ENCODE measurements around the gene P2RX3. TPM values are rescaled to one million over a fixed set of nuclear protein-coding genes. Genes with fewer than 3 reads are reported as not detected.

P2RX3 gene
- total RNA-seq, 4 donors from 2014 or later = not detected

- no peak for DNase-seq
- TF ChIP-seq POLR2A (IDR thresholded peaks at IDR 0.05) = no peak
- TF ChIP-seq POLR2AphosphoS5 (IDR thresholded peaks at IDR 0.05) = no peak
- no peak for TF ChIP-seq CTCF (IDR thresholded peaks at IDR 0.05)
- TF ChIP-seq EP300 (IDR thresholded peaks at IDR 0.05; ENCODE audit: low read depth) = no peak
- Histone ChIP-seq H3K9me3 (no peaks in the 10 kb centered on the region), H3K27me3 (no peaks in the 10 kb centered on the region), H3K36me3 (no peaks in the 10 kb centered on the region), H3K27ac (peak overlapping the region in 1 of 4 donors; percentile 2), H3K4me3 (no peak overlapping the region), H3K4me1 (peaks cover 0 to 4% (median 0%) of the 10 kb centered on the region in 4 donors)
- intact Hi-C loops (cut with DNase I; ENCODE audit: low total_unique reads) = no loop called here
- in situ Hi-C loops (cut with MboI; ENCODE audit: low pct_ligation_motif_present in 1 of 4, low pct_unique_long_range_greater_than_20kb in 1 of 4, low sequenced_read_pairs in 3 of 4) = no loop called here
- 45 to 57% methylated on average over 4 to 6 of the region's 6 CpGs for WGBS, 2 donors (ENCODE audit: low coverage in 1 of 2)
Observed at GRCh38 chr11:57357856-57358255, 19.7 kb downstream of the P2RX3 start.

- H3K36me3 ChIP-seq = no peaks in the 10 kb centered on the region
- 53% methylated on average over 9 of the region's 9 CpGs; no CpG with 5 or more reads in 1 of the 2 donors for WGBS, 2 donors (ENCODE audit: low coverage in 1 of 2)
- intact Hi-C loops (cut with DNase I; ENCODE audit: low total_unique reads) = no loop called here
- H3K9me3 ChIP-seq = no peaks in the 10 kb centered on the region
- H3K27me3 ChIP-seq = no peaks in the 10 kb centered on the region
- DNase-seq = no peak
- peaks cover 0 to 4% (median 0%) of the 10 kb centered on the region in 4 donors for H3K4me1 ChIP-seq
- no peak overlapping the region for H3K4me3 ChIP-seq
- TF ChIP-seq POLR2A (IDR thresholded peaks at IDR 0.05) (no peak), EP300 (IDR thresholded peaks at IDR 0.05; ENCODE audit: low read depth) (no peak), CTCF (IDR thresholded peaks at IDR 0.05) (no peak), POLR2AphosphoS5 (IDR thresholded peaks at IDR 0.05) (no peak)
- in situ Hi-C loops (cut with MboI; ENCODE audit: low pct_ligation_motif_present in 1 of 4, low pct_unique_long_range_greater_than_20kb in 1 of 4, low sequenced_read_pairs in 3 of 4) = no loop called here
- H3K27ac ChIP-seq = no peak overlapping the region
Observed at GRCh38 chr11:57358543-57358961, 20.4 kb downstream of the P2RX3 start.

- TF ChIP-seq CTCF (IDR thresholded peaks at IDR 0.05) (no peak), POLR2AphosphoS5 (IDR thresholded peaks at IDR 0.05) (no peak), POLR2A (IDR thresholded peaks at IDR 0.05) (no peak), EP300 (IDR thresholded peaks at IDR 0.05; ENCODE audit: low read depth) (no peak)
- Histone ChIP-seq H3K36me3 (no peaks in the 10 kb centered on the region), H3K9me3 (no peaks in the 10 kb centered on the region), H3K27me3 (no peaks in the 10 kb centered on the region), H3K27ac (no peak overlapping the region), H3K4me3 (no peak overlapping the region), H3K4me1 (peaks cover 0 to 4% (median 0%) of the 10 kb centered on the region in 4 donors)
- in situ Hi-C loops (cut with MboI; ENCODE audit: low pct_ligation_motif_present in 1 of 4, low pct_unique_long_range_greater_than_20kb in 1 of 4, low sequenced_read_pairs in 3 of 4) = no loop called here
- DNase-seq = no peak
- 72% methylated on average over 8 of the region's 9 CpGs; no CpG with 5 or more reads in 1 of the 2 donors for WGBS, 2 donors (ENCODE audit: low coverage in 1 of 2)
- intact Hi-C loops (cut with DNase I; ENCODE audit: low total_unique reads) = no loop called here
Observed at GRCh38 chr11:57358991-57359390, 20.8 kb downstream of the P2RX3 start.

- DNase-seq = no peak
- TF ChIP-seq POLR2A (IDR thresholded peaks at IDR 0.05) (no peak), EP300 (IDR thresholded peaks at IDR 0.05; ENCODE audit: low read depth) (no peak), CTCF (IDR thresholded peaks at IDR 0.05) (no peak), POLR2AphosphoS5 (IDR thresholded peaks at IDR 0.05) (no peak)
- intact Hi-C loops (cut with DNase I; ENCODE audit: low total_unique reads) (no loop called here), in situ Hi-C loops (cut with MboI; ENCODE audit: low pct_ligation_motif_present in 1 of 4, low pct_unique_long_range_greater_than_20kb in 1 of 4, low sequenced_read_pairs in 3 of 4) (no loop called here)
- Histone ChIP-seq H3K4me3 (no peak overlapping the region), H3K36me3 (no peaks in the 10 kb centered on the region), H3K4me1 (peaks cover 0 to 4% (median 0%) of the 10 kb centered on the region in 4 donors), H3K9me3 (no peaks in the 10 kb centered on the region), H3K27ac (no peak overlapping the region), H3K27me3 (no peaks in the 10 kb centered on the region)
- WGBS, 2 donors (ENCODE audit: low coverage in 1 of 2) = 82% methylated on average over 5 of the region's 5 CpGs; no CpG with 5 or more reads in 1 of the 2 donors
Observed at GRCh38 chr11:57359396-57359795, 21.2 kb downstream of the P2RX3 start.

Measured in transverse colon (tissue), 4 donors.